Endothelial cell of umbilical vein (primary cell): ENCODE data around the gene ZBTB7C.

Experiments
- CTCF ChIP-seq, 2 donors: IDR thresholded peaks; 1 replicate in 1 of 2; 2 replicates in 1 of 2; pipeline ENCODE4 v1.5.1; 2011; ENCODE audit warnings: low read length in 2 of 2, mild to moderate bottlenecking in 2 of 2, moderate library complexity in 2 of 2, control low read depth in 1 of 2, inconsistent platforms in 1 of 2, low read depth in 1 of 2; ENCODE audit not compliant: insufficient read depth in 1 of 2; ENCODE audit errors: extremely low read depth in 1 of 2
- EZH2 ChIP-seq: IDR thresholded peaks from 2 replicates; pipeline ENCODE4 v1.6.1; 2012; ENCODE audit warnings: borderline replicate concordance, low read depth, mild to moderate bottlenecking, moderate library complexity, low read length, inconsistent platforms; ENCODE audit not compliant: severe bottlenecking
- MAX ChIP-seq: IDR thresholded peaks from 2 replicates; pipeline ENCODE4 v1.6.1; 2011; ENCODE audit not compliant: insufficient read depth, insufficient read length
- POLR2A ChIP-seq: IDR thresholded peaks from 2 replicates; pipeline ENCODE4 v1.6.1; 2012; ENCODE audit warnings: low read depth, mild to moderate bottlenecking, control low read depth, low read length
- POLR2AphosphoS5 ChIP-seq: IDR thresholded peaks from 2 replicates; pipeline ENCODE4 v1.6.1; 2012; ENCODE audit warnings: low read depth, mild to moderate bottlenecking, control low read depth, low read length, moderate library complexity; ENCODE audit not compliant: insufficient read depth

- no peak for TF ChIP-seq EZH2
- no peak for TF ChIP-seq POLR2AphosphoS5
- TF ChIP-seq POLR2A: no peak
- TF ChIP-seq CTCF (IDR thresholded peaks at IDR 0.05; ENCODE audit: extremely low read depth in 1 of 2, insufficient read depth in 1 of 2, low read depth in 1 of 2, low read length in 2 of 2): no peak
- no peak for TF ChIP-seq MAX
Measured at GRCh38 chr18:48318436-48318835, 90.7 kb downstream of the ZBTB7C start.
